Measurements from ENCODE around the gene KCNG3.
"Not testable (repeated sequence)": the region's sequence is repeated elsewhere in the genome, so short reads cannot be mapped to it uniquely, and the experiment has no call there.

Gene KCNG3

DNA sequence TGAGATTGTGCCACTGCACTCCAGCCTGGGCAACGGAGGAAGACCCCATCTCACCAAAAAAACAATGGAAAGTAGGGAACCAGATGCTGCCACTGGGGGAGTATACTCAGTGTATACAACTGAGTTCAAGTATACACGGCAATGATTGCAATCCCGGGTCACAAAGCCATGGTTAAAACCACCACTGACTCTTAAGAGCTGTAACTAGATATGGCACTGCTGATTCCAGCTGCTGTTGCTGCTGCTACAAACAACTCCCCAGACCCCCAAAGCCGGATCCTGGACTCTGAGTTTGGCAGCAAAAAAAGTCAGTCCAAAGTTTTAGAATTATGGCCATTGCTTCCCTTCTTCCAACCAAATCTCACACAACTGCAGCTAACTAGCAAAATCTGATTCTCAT is 89.1 kb downstream of the KCNG3 start:
- Histone ChIP-seq H3K4me1 (ENCODE audit: insufficient read depth, low read length) (no peaks in the 10 kb centered on the region), H2AFZ (ENCODE audit: low read depth, low read length) (no peak overlapping the region), H3K36me3 (ENCODE audit: insufficient read depth, low read length) (no peaks in the 10 kb centered on the region), H3K9me3 (ENCODE audit: low read length) (peaks cover 2% of the 10 kb centered on the region), H3K4me3 (ENCODE audit: low read length) (no peak overlapping the region), H3K27me3 (ENCODE audit: insufficient read depth, low read length) (no peaks in the 10 kb centered on the region)

DNA sequence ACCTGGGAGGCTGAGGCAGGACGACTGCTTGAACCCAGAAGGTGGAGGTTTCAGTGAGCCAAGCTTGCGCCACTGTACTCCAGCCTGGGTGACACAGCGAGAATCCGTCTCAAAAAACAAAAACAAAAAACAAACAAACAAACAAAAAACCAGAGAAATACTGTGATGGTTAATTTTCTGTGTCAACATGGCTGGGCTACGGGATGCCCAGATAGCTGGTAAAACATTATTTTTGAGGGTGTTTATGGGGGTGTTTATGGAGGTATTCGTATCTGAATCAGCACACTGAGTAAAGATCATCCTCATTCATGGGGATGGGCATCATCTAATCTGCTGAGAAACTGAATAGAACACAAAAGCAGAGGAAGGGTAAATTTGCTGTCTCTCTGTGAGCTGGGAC is 92.0 kb downstream of the KCNG3 start:
- no peaks in the 10 kb centered on the region for H3K27me3 ChIP-seq (ENCODE audit: insufficient read depth, low read length)
- H3K9me3 ChIP-seq (ENCODE audit: low read length), result peaks cover 2% of the 10 kb centered on the region
- no peak overlapping the region for H3K4me3 ChIP-seq (ENCODE audit: low read length)
- no peak overlapping the region for H2AFZ ChIP-seq (ENCODE audit: low read depth, low read length)
- H3K4me1 ChIP-seq (ENCODE audit: insufficient read depth, low read length), result no peaks in the 10 kb centered on the region
- no peaks in the 10 kb centered on the region for H3K36me3 ChIP-seq (ENCODE audit: insufficient read depth, low read length)

DNA sequence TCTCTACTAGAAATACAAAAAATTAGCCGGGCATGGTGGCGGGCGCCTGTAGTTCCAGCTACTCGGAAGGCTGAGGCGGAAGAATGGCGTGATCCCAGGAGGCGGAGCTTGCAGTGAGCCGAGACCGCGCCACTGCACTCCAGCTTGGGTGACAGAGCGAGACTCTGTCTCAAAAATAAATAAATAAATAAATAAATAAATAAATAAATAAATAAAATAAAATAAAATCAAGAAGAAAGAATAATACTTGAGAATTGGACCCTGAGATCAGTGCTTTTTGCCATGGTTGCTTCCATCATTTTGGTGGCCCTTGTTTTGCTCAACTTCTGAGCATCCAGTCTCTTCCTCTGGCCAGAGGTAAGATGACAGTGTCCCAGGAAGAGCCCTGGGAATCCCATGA is 95.7 kb downstream of the KCNG3 start:
- H2AFZ ChIP-seq (ENCODE audit: low read depth, low read length); H3K27me3 ChIP-seq (ENCODE audit: insufficient read depth, low read length); H3K36me3 ChIP-seq (ENCODE audit: insufficient read depth, low read length); H3K4me3 ChIP-seq (ENCODE audit: low read length); H3K9me3 ChIP-seq (ENCODE audit: low read length); H3K4me1 ChIP-seq (ENCODE audit: insufficient read depth, low read length): not testable (repeated sequence)

DNA sequence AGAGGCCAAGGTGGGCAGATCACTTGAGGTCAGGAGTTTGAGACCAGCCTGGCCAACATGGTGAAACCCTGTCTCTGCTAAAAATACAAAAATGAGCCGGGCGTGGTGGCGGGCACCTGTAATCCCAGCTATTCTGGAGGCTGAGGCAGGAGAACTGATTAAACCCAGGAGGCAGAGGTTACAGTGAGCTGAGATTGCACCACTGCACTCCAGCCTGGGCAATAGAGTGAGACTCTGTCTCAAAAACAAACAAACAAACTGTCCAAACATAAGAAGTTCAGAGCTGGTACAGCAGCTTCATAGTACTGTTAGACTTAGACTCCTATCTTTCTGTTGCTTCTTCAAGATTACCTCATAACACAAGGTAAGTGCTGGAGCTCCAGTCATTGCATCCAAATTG is 100.5 kb downstream of the KCNG3 start:
- not testable (repeated sequence) for H3K36me3 ChIP-seq (ENCODE audit: insufficient read depth, low read length); H2AFZ ChIP-seq (ENCODE audit: low read depth, low read length); H3K4me3 ChIP-seq (ENCODE audit: low read length); H3K27me3 ChIP-seq (ENCODE audit: insufficient read depth, low read length); H3K4me1 ChIP-seq (ENCODE audit: insufficient read depth, low read length); H3K9me3 ChIP-seq (ENCODE audit: low read length)

DNA sequence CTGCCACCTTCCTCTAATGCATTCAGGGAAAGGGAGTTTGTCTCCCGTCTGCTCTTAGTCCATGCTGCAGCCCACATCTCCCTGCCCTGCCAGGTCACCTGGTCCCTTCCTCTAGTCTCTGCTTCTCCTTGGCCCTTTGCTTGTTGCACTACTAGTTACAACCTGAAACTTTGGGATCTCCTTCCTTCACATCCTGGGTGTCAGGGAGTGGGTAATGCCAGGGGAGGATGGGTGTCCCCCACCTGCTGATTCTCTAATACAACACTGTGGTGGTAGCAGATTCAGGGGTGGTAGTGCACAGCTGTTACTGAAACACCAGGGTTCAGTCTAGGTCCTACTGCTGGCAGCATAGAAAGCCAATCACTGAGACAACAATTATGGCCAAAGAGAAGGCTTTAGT is 101.6 kb downstream of the KCNG3 start:
- no peak overlapping the region for H2AFZ ChIP-seq (ENCODE audit: low read depth, low read length)
- H3K27me3 ChIP-seq (ENCODE audit: insufficient read depth, low read length), result no peaks in the 10 kb centered on the region
- H3K9me3 ChIP-seq (ENCODE audit: low read length), result no peaks in the 10 kb centered on the region
- H3K4me1 ChIP-seq (ENCODE audit: insufficient read depth, low read length), result no peaks in the 10 kb centered on the region
- H3K4me3 ChIP-seq (ENCODE audit: low read length), result no peak overlapping the region
- H3K36me3 ChIP-seq (ENCODE audit: insufficient read depth, low read length), result no peaks in the 10 kb centered on the region

Measured in neuron (in vitro differentiated cells).